Transverse colon (tissue), 4 donors: Measurements from ENCODE around the gene CDKL5.

Experiments
- EP300 ChIP-seq: sonication (generic); formaldehyde crosslinking; IDR thresholded peaks from one replicate; pipeline ENCODE4 v1.6.1; 2017; ENCODE audit warnings: antibody characterized with exemption, low read depth
- POLR2A ChIP-seq: fragments of 450-650 bp; IDR thresholded peaks from one replicate; pipeline ENCODE4 v1.6.1; 2016; ENCODE audit warnings: antibody characterized with exemption, mild to moderate bottlenecking, moderate library complexity
- POLR2AphosphoS5 ChIP-seq, 3 donors: sonication (generic); formaldehyde crosslinking; IDR thresholded peaks; one replicate each; pipeline ENCODE4 v1.6.1; 2016; ENCODE audit warnings: antibody characterized with exemption in 3 of 3
- TF ChIP-seq, protein P1 (sequence below), 5 experiments: fragments of 200-600 bp in 3 of 5; fragments of 450-650 bp in 2 of 5; sonication (generic) in 3 of 5; IDR thresholded peaks; 1 replicate in 2 of 5; 2 replicates in 3 of 5; pipeline ENCODE4 v1.5.1; 2016 to 2017; ENCODE audit warnings: antibody characterized with exemption in 5 of 5, inconsistent platforms in 3 of 5, mild to moderate bottlenecking in 2 of 5, moderate library complexity in 1 of 5

DNA sequence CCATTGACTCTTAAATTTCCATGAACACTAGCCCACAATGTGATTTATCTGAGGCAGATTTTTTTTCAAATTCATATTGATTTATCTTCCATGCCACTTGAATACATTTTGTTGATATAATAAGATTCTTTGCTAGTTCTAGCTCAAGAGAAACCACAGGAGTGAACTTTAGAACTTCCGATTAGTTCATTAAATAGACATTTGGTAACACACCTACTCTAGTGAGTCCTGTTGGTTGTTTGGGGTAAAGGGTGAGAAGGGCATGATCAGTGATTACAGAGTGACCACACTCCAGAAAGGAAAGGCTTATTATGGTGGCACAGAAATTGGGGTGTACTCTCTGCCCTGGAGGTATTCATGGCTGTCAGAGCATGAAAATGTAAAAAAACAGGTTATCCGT lies 120.4 kb downstream of the CDKL5 start:
- TF ChIP-seq EP300 (no peak), POLR2A (no peak), POLR2AphosphoS5 (IDR thresholded peaks at IDR 0.05) (no peak)
- TF ChIP-seq, protein P1, sequence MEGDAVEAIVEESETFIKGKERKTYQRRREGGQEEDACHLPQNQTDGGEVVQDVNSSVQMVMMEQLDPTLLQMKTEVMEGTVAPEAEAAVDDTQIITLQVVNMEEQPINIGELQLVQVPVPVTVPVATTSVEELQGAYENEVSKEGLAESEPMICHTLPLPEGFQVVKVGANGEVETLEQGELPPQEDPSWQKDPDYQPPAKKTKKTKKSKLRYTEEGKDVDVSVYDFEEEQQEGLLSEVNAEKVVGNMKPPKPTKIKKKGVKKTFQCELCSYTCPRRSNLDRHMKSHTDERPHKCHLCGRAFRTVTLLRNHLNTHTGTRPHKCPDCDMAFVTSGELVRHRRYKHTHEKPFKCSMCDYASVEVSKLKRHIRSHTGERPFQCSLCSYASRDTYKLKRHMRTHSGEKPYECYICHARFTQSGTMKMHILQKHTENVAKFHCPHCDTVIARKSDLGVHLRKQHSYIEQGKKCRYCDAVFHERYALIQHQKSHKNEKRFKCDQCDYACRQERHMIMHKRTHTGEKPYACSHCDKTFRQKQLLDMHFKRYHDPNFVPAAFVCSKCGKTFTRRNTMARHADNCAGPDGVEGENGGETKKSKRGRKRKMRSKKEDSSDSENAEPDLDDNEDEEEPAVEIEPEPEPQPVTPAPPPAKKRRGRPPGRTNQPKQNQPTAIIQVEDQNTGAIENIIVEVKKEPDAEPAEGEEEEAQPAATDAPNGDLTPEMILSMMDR (IDR thresholded peaks at IDR 0.05), result no peak
